ENCODE results near the gene RFPL2.
"Not testable (repeated sequence)": the region's sequence is repeated elsewhere in the genome, so short reads cannot be mapped to it uniquely, and the experiment has no call there.

DNA sequence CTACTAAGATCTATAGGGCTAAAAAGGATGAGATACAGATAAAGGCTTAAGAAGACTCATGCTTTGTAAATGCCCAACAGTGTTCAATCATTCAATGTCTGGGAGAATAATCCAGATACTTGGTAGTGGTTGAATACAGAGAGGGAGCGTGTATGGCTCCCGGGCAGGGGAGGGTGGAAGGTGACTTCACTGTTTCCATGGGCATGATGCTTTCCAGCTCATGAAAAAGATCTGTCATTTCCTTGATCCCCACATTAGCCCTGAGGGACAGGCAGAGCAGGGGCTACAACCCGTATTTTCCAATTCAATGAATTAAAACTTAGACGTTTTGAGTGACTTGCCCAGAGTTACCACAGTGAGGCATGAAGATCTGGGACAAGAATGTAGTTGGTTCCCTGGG lies 50.1 kb downstream of the RFPL2 start:
- not testable (repeated sequence) for TF ChIP-seq EZH2 (IDR thresholded peaks at IDR 0.05; ENCODE audit: borderline replicate concordance, low read depth, low read length, severe bottlenecking); POLR2AphosphoS5 (IDR thresholded peaks at IDR 0.05; ENCODE audit: insufficient read depth, low read depth, low read length); POLR2A (IDR thresholded peaks at IDR 0.05; ENCODE audit: low read depth, low read length); MYC (IDR thresholded peaks at IDR 0.05; ENCODE audit: low read depth, low read length); GATA2 (IDR thresholded peaks at IDR 0.05; ENCODE audit: insufficient read depth, insufficient read length, low read depth, low read length); FOS (IDR thresholded peaks at IDR 0.05; ENCODE audit: borderline replicate concordance, insufficient read depth, low read length)
- TF ChIP-seq, protein P1, sequence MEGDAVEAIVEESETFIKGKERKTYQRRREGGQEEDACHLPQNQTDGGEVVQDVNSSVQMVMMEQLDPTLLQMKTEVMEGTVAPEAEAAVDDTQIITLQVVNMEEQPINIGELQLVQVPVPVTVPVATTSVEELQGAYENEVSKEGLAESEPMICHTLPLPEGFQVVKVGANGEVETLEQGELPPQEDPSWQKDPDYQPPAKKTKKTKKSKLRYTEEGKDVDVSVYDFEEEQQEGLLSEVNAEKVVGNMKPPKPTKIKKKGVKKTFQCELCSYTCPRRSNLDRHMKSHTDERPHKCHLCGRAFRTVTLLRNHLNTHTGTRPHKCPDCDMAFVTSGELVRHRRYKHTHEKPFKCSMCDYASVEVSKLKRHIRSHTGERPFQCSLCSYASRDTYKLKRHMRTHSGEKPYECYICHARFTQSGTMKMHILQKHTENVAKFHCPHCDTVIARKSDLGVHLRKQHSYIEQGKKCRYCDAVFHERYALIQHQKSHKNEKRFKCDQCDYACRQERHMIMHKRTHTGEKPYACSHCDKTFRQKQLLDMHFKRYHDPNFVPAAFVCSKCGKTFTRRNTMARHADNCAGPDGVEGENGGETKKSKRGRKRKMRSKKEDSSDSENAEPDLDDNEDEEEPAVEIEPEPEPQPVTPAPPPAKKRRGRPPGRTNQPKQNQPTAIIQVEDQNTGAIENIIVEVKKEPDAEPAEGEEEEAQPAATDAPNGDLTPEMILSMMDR (IDR thresholded peaks at IDR 0.05; ENCODE audit: extremely low read depth in 1 of 2, insufficient read depth in 1 of 2, low read depth in 1 of 2, low read length in 2 of 2) = not testable (repeated sequence)
- TF ChIP-seq, protein P2, sequence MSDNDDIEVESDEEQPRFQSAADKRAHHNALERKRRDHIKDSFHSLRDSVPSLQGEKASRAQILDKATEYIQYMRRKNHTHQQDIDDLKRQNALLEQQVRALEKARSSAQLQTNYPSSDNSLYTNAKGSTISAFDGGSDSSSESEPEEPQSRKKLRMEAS (IDR thresholded peaks at IDR 0.05; ENCODE audit: insufficient read depth, insufficient read length) = not testable (repeated sequence)
